Measurements from ENCODE around the gene TMEM167B. TPM values are rescaled to one million over a fixed set of nuclear protein-coding genes. Genes with fewer than 3 reads are reported as not detected.
"Not testable (repeated sequence)": the region's sequence is repeated elsewhere in the genome, so short reads cannot be mapped to it uniquely, and the experiment has no call there.

TMEM167B gene
- total RNA-seq, 1 donor from 2014 or later, result 26.1 TPM

- H3K27ac Mint-ChIP-seq (ENCODE audit: unreplicated experiment), result no peak overlapping the region
- no peaks in the 10 kb centered on the region for H3K36me3 Mint-ChIP-seq (ENCODE audit: low read depth)
- H3K27me3 Mint-ChIP-seq (ENCODE audit: low read depth), result no peaks in the 10 kb centered on the region
- no peak for TF ChIP-seq CTCF (conservative IDR thresholded peaks at IDR 0.05)
- no peak overlapping the region for H3K4me3 Mint-ChIP-seq
- DNase-seq (ENCODE audit: low read depth, low spot score), result no peak
- H3K9me3 Mint-ChIP-seq, result no peaks in the 10 kb centered on the region
- no peaks in the 10 kb centered on the region for H3K4me1 Mint-ChIP-seq
Measured at GRCh38 chr1:109137958-109138357, 47.4 kb downstream of the TMEM167B start.

GRCh38 chr1:109138358-109138757 is 47.8 kb downstream of the TMEM167B start:
- Mint-ChIP-seq H3K27ac (ENCODE audit: unreplicated experiment) (no peak overlapping the region), H3K36me3 (ENCODE audit: low read depth) (no peaks in the 10 kb centered on the region)
- no peak for TF ChIP-seq CTCF (conservative IDR thresholded peaks at IDR 0.05)

GRCh38 chr1:109140392-109140791 is 49.8 kb downstream of the TMEM167B start:
- Mint-ChIP-seq H3K36me3 (ENCODE audit: low read depth) (no peaks in the 10 kb centered on the region), H3K4me1 (no peaks in the 10 kb centered on the region), H3K4me3 (no peak overlapping the region), H3K27ac (ENCODE audit: unreplicated experiment) (no peak overlapping the region), H3K9me3 (no peaks in the 10 kb centered on the region), H3K27me3 (ENCODE audit: low read depth) (no peaks in the 10 kb centered on the region)
- TF ChIP-seq CTCF (conservative IDR thresholded peaks at IDR 0.05), result no peak
- no peak for DNase-seq (ENCODE audit: low read depth, low spot score)

More at GRCh38 chr1:109138358-109138757, 47.8 kb downstream of the TMEM167B start:
- Mint-ChIP-seq H3K4me3 (no peak overlapping the region), H3K27me3 (ENCODE audit: low read depth) (no peaks in the 10 kb centered on the region), H3K9me3 (no peaks in the 10 kb centered on the region), H3K4me1 (no peaks in the 10 kb centered on the region)
- DNase-seq (ENCODE audit: low read depth, low spot score), result no peak

- H3K27ac Mint-ChIP-seq (ENCODE audit: unreplicated experiment), result no peak overlapping the region
- H3K9me3 Mint-ChIP-seq, result no peaks in the 10 kb centered on the region
- H3K27me3 Mint-ChIP-seq (ENCODE audit: low read depth), result no peaks in the 10 kb centered on the region
- H3K36me3 Mint-ChIP-seq (ENCODE audit: low read depth), result no peaks in the 10 kb centered on the region
- no peak for DNase-seq (ENCODE audit: low read depth, low spot score)
- no peak overlapping the region for H3K4me3 Mint-ChIP-seq
- no peaks in the 10 kb centered on the region for H3K4me1 Mint-ChIP-seq
- TF ChIP-seq CTCF (conservative IDR thresholded peaks at IDR 0.05), result no peak
Measured at GRCh38 chr1:109142260-109142659, 51.7 kb downstream of the TMEM167B start.

GRCh38 chr1:109142725-109143124 is 52.2 kb downstream of the TMEM167B start:
- not testable (repeated sequence) for H3K4me1 Mint-ChIP-seq; H3K27me3 Mint-ChIP-seq (ENCODE audit: low read depth); H3K27ac Mint-ChIP-seq (ENCODE audit: unreplicated experiment); H3K9me3 Mint-ChIP-seq; H3K36me3 Mint-ChIP-seq (ENCODE audit: low read depth); DNase-seq (ENCODE audit: low read depth, low spot score); H3K4me3 Mint-ChIP-seq

Other genes with a start within 250 kb of the TMEM167B start
- 1.0 and 1.4 TPM in 2 replicates for gene AKNAD1, start 233.7 kb upstream of the TMEM167B start, total RNA-seq
- gene GPSM2, start 213.8 kb upstream of the TMEM167B start, total RNA-seq, result 29.0 and 33.8 TPM in 2 replicates
- gene CLCC1, start 127.3 kb upstream of the TMEM167B start, total RNA-seq, result 42.7 and 43.3 TPM in 2 replicates
- 18.0 and 19.0 TPM in 2 replicates for gene WDR47, start 48.7 kb upstream of the TMEM167B start, total RNA-seq
- gene TAF13, start 14.8 kb upstream of the TMEM167B start, total RNA-seq, result 22.4 and 24.9 TPM in 2 replicates
- gene ELAPOR1, start 23.4 kb downstream of the TMEM167B start, total RNA-seq, result 0.64 and 0.70 TPM in 2 replicates
- 156 and 158 TPM in 2 replicates for gene SARS1, start 123.2 kb downstream of the TMEM167B start, total RNA-seq
- 97.1 and 99.2 TPM in 2 replicates for gene CELSR2, start 158.8 kb downstream of the TMEM167B start, total RNA-seq
- gene PSRC1, start 192.4 kb downstream of the TMEM167B start, total RNA-seq, result 100 and 102 TPM in 2 replicates
- 0.82 TPM in 1 of 2 replicates, not detected in the other for gene MYBPHL, start 216.2 kb downstream of the TMEM167B start, total RNA-seq